Neuronal stem cell (in vitro differentiated cells): ENCODE data around the gene GCNA.

Experiments
- DNase-seq: peaks from one replicate; pipeline ENCODE4 v3.0.0-alpha.2; 2013; ENCODE audit warnings: low spot score
- H2AFZ ChIP-seq: one replicate; pipeline ENCODE4 v1.6.1; 2013; ENCODE audit warnings: mild to moderate bottlenecking, low read length, inconsistent platforms
- H2AK5ac ChIP-seq: 2 replicates; pipeline ENCODE4 v1.6.1; 2013; ENCODE audit warnings: low read depth, mild to moderate bottlenecking, inconsistent platforms, low read length, moderate library complexity, mixed read lengths
- H2BK120ac ChIP-seq: 2 replicates; pipeline ENCODE4 v1.6.1; 2013; ENCODE audit warnings: low read depth, mild to moderate bottlenecking, inconsistent platforms, low read length, moderate library complexity, mixed read lengths
- H2BK12ac ChIP-seq: one replicate; pipeline ENCODE4 v1.6.1; 2013; ENCODE audit warnings: low read length, inconsistent platforms
- H2BK15ac ChIP-seq: 2 replicates; pipeline ENCODE4 v1.6.1; 2013; ENCODE audit warnings: mild to moderate bottlenecking, low read length, inconsistent platforms, mixed read lengths
- H2BK5ac ChIP-seq: one replicate; pipeline ENCODE4 v1.6.1; 2013; ENCODE audit warnings: inconsistent platforms, mild to moderate bottlenecking, low read length, moderate library complexity
- H3K14ac ChIP-seq: one replicate; pipeline ENCODE4 v1.6.1; 2013; ENCODE audit warnings: low read length, inconsistent platforms
- H3K18ac ChIP-seq: 2 replicates; pipeline ENCODE4 v1.6.1; 2013; ENCODE audit warnings: low read length, inconsistent platforms
- H3K23ac ChIP-seq: 2 replicates; pipeline ENCODE4 v1.6.1; 2013; ENCODE audit warnings: low read depth, mild to moderate bottlenecking, mixed read lengths, low read length, inconsistent platforms; ENCODE audit not compliant: poor library complexity
- H3K27ac ChIP-seq: replicated peaks from 3 replicates; pipeline ENCODE4 v1.5.1; 2013; ENCODE audit warnings: low read length, inconsistent platforms
- H3K27me3 ChIP-seq, 3 experiments: 2 replicates each; pipeline ENCODE4 v1.6.1; 2013; ENCODE audit warnings: low read length in 3 of 3, mild to moderate bottlenecking in 2 of 3, inconsistent platforms in 1 of 3, low read depth in 1 of 3, mixed read lengths in 1 of 3, moderate library complexity in 1 of 3; ENCODE audit not compliant: control insufficient read depth in 3 of 3, insufficient read depth in 3 of 3
- H3K36me3 ChIP-seq, 2 donors: replicated peaks in 1 of 2; 2 replicates each; pipeline ENCODE4 v1.6.1; 2013; ENCODE audit warnings: low read length in 2 of 2; ENCODE audit not compliant: control insufficient read depth in 2 of 2, insufficient read depth in 2 of 2
- H3K4ac ChIP-seq: 2 replicates; pipeline ENCODE4 v1.6.1; 2013; ENCODE audit warnings: inconsistent platforms, mild to moderate bottlenecking, low read length, moderate library complexity
- H3K4me1 ChIP-seq, 2 donors: 1 replicate in 1 of 2; 2 replicates in 1 of 2; pipeline ENCODE4 v1.6.1; 2013; ENCODE audit warnings: low read length in 2 of 2, low read depth in 1 of 2; ENCODE audit not compliant: control insufficient read depth in 2 of 2, insufficient read depth in 1 of 2
- H3K4me2 ChIP-seq: one replicate; pipeline ENCODE4 v1.6.1; 2013; ENCODE audit warnings: mild to moderate bottlenecking, low read length, inconsistent platforms; ENCODE audit not compliant: insufficient read depth, poor library complexity, severe bottlenecking
- H3K4me3 ChIP-seq, 2 donors: 2 replicates each; pipeline ENCODE4 v1.5.1; 2013; ENCODE audit warnings: low read length in 2 of 2, mild to moderate bottlenecking in 2 of 2, inconsistent platforms in 1 of 2, moderate library complexity in 1 of 2
- H3K79me1 ChIP-seq: one replicate; pipeline ENCODE4 v1.6.1; 2013; ENCODE audit warnings: low read depth, mild to moderate bottlenecking, inconsistent platforms, low read length, moderate library complexity
- H3K9ac ChIP-seq: one replicate; pipeline ENCODE4 v1.6.1; 2013; ENCODE audit warnings: mild to moderate bottlenecking, low read depth, low read length, inconsistent platforms; ENCODE audit not compliant: poor library complexity
- H3K9me3 ChIP-seq, 2 donors: replicated peaks in 1 of 2; 2 replicates each; pipeline versions ENCODE3 to v1.6.1; 2013; ENCODE audit warnings: low read length in 2 of 2, mild to moderate bottlenecking in 2 of 2, inconsistent platforms in 1 of 2, low read depth in 1 of 2, mixed read lengths in 1 of 2, moderate library complexity in 1 of 2; ENCODE audit not compliant: control insufficient read depth in 2 of 2, insufficient read depth in 1 of 2
- H4K8ac ChIP-seq: one replicate; pipeline ENCODE4 v1.6.1; 2013; ENCODE audit warnings: low read depth, mild to moderate bottlenecking, inconsistent platforms, low read length, moderate library complexity
- H4K91ac ChIP-seq: one replicate; pipeline ENCODE4 v1.6.1; 2013; ENCODE audit warnings: low read length, low read depth, mild to moderate bottlenecking, inconsistent platforms; ENCODE audit not compliant: poor library complexity
- WGBS, 2 donors: extraction: QIAGEN DNeasy Blood & Tissue Kit; methylation state at CpG; one replicate each; pipeline ENCODE4 v1.1.7; 2013; ENCODE audit warnings: missing lambda C conversion rate in 2 of 2, mixed read lengths in 1 of 2; ENCODE audit not compliant: insufficient read length in 2 of 2, insufficient replicate concordance in 1 of 2; ENCODE audit errors: extremely low coverage in 2 of 2; 5-methylcytosine and 5-hydroxymethylcytosine counted together

The GCNA gene

GRCh38 chrX:71547339-71547738, 30.9 kb upstream of the GCNA start:
- Histone ChIP-seq H3K36me3 (peaks cover 15 to 90% of the 10 kb centered on the region in 2 donors), H3K4me2 (no peak overlapping the region), H4K91ac (no peak overlapping the region), H4K8ac (no peak overlapping the region), H3K4ac (no peak overlapping the region), H2BK15ac (no peak overlapping the region), H3K14ac (no peak overlapping the region), H3K9me3 (no peaks in the 10 kb centered on the region), H3K23ac (no peak overlapping the region), H2AK5ac (no peak overlapping the region), H3K79me1 (no peaks in the 10 kb centered on the region), H2BK120ac (no peak overlapping the region), H3K4me3 (no peak overlapping the region), H2BK12ac (no peak overlapping the region), H3K4me1 (no peaks in the 10 kb centered on the region), H3K9ac (no peak overlapping the region), H3K18ac (no peak overlapping the region), H3K27me3 (no peaks in the 10 kb centered on the region), H3K27ac (no peak overlapping the region), H2AFZ (no peak overlapping the region), H2BK5ac (no peak overlapping the region)
- WGBS, 2 donors, result no CpG with 5 or more reads among the region's 7 CpGs
- DNase-seq, result no peak

GRCh38 chrX:71549986-71550385, 28.3 kb upstream of the GCNA start:
- Histone ChIP-seq H3K4ac (no peak overlapping the region), H3K4me2 (no peak overlapping the region), H3K18ac (no peak overlapping the region), H3K36me3 (peaks cover 15 to 92% of the 10 kb centered on the region in 2 donors), H2BK12ac (no peak overlapping the region), H2AFZ (no peak overlapping the region), H2BK5ac (no peak overlapping the region), H2AK5ac (no peak overlapping the region), H3K79me1 (no peaks in the 10 kb centered on the region), H3K9me3 (no peaks in the 10 kb centered on the region), H3K27me3 (no peaks in the 10 kb centered on the region), H4K8ac (no peak overlapping the region), H2BK15ac (no peak overlapping the region), H3K9ac (no peak overlapping the region), H3K23ac (no peak overlapping the region), H4K91ac (no peak overlapping the region), H3K4me1 (no peaks in the 10 kb centered on the region), H3K14ac (no peak overlapping the region), H3K4me3 (no peak overlapping the region), H2BK120ac (no peak overlapping the region), H3K27ac (no peak overlapping the region)
- no CpG with 5 or more reads among the region's 1 CpG for WGBS, 2 donors
- no peak for DNase-seq

GRCh38 chrX:71550578-71550977, 27.7 kb upstream of the GCNA start:
- Histone ChIP-seq H2AK5ac (no peak overlapping the region), H2BK120ac (no peak overlapping the region), H3K23ac (no peak overlapping the region), H3K18ac (no peak overlapping the region), H3K4me3 (no peak overlapping the region), H2BK12ac (no peak overlapping the region), H3K9me3 (no peaks in the 10 kb centered on the region), H3K79me1 (no peaks in the 10 kb centered on the region), H2AFZ (no peak overlapping the region), H2BK5ac (no peak overlapping the region), H3K36me3 (peaks cover 15 to 92% of the 10 kb centered on the region in 2 donors), H3K4me1 (no peaks in the 10 kb centered on the region), H3K27ac (no peak overlapping the region), H3K4ac (no peak overlapping the region), H4K91ac (no peak overlapping the region), H3K27me3 (no peaks in the 10 kb centered on the region), H3K14ac (no peak overlapping the region), H3K4me2 (no peak overlapping the region), H3K9ac (no peak overlapping the region), H4K8ac (no peak overlapping the region), H2BK15ac (no peak overlapping the region)
- no peak for DNase-seq
- no CpG with 5 or more reads among the region's 3 CpGs for WGBS, 2 donors

- Histone ChIP-seq H3K27ac (no peak overlapping the region), H3K27me3 (no peaks in the 10 kb centered on the region), H3K4me3 (no peak overlapping the region), H3K79me1 (no peaks in the 10 kb centered on the region), H3K23ac (no peak overlapping the region), H3K9me3 (no peaks in the 10 kb centered on the region), H4K91ac (no peak overlapping the region), H4K8ac (no peak overlapping the region), H3K18ac (no peak overlapping the region), H3K36me3 (peaks cover 12 to 90% of the 10 kb centered on the region in 2 donors), H3K9ac (no peak overlapping the region), H2BK15ac (no peak overlapping the region), H3K4me1 (no peaks in the 10 kb centered on the region), H3K14ac (no peak overlapping the region), H3K4ac (no peak overlapping the region), H2AFZ (no peak overlapping the region), H2BK12ac (no peak overlapping the region), H3K4me2 (no peak overlapping the region), H2BK5ac (no peak overlapping the region), H2AK5ac (no peak overlapping the region), H2BK120ac (no peak overlapping the region)
- DNase-seq, result no peak
- no CpG with 5 or more reads among the region's 3 CpGs for WGBS, 2 donors
Measured at GRCh38 chrX:71556036-71556435, 22.2 kb upstream of the GCNA start.
